Common myeloid progenitor, CD34-positive (primary cell): ENCODE results near the gene SPATS2L.

Experiments
- CTCF ChIA-PET: fragments of 350-600 bp; sonication (Branson Sonifier 250); formaldehyde crosslinking; loops from one replicate; lab custom pipeline; 2021; ENCODE audit warnings: antibody characterized with exemption; lab: Charles Lee
- POLR2A ChIA-PET: fragments of 350-600 bp; sonication (Branson Sonifier 250); formaldehyde crosslinking; loops from one replicate; lab custom pipeline; 2021; ENCODE audit warnings: antibody characterized with exemption; lab: Charles Lee
- DNase-seq, 3 donors: peaks; one replicate each; pipeline versions ENCODE4 v3.0.0 to v3.0.0-alpha.2; 2013
- H3K27ac ChIP-seq, 2 experiments: 1 replicate in 1 of 2; 2 replicates in 1 of 2; pipeline ENCODE4 v1.7.0; 2013; ENCODE audit warnings: inconsistent platforms in 2 of 2, low read length in 2 of 2, mild to moderate bottlenecking in 2 of 2, low read depth in 1 of 2, moderate library complexity in 1 of 2; ENCODE audit not compliant: severe bottlenecking in 2 of 2, insufficient read depth in 1 of 2, poor library complexity in 1 of 2
- H3K27me3 ChIP-seq, 5 experiments: replicated peaks in 2 of 5; 1 replicate in 3 of 5; 2 replicates in 2 of 5; pipeline versions ENCODE4 v1.6.1 to v1.7.0; 2013; ENCODE audit warnings: low read length in 4 of 5, mild to moderate bottlenecking in 2 of 5, moderate library complexity in 2 of 5, inconsistent platforms in 1 of 5; ENCODE audit not compliant: insufficient read depth in 5 of 5, control insufficient read depth in 4 of 5
- H3K36me3 ChIP-seq, 4 experiments: 1 replicate in 2 of 4; 2 replicates in 2 of 4; pipeline versions ENCODE4 v1.6.1 to v1.7.0; 2013; ENCODE audit warnings: low read length in 3 of 4, control low read depth in 1 of 4, mild to moderate bottlenecking in 1 of 4; ENCODE audit not compliant: control insufficient read depth in 4 of 4, insufficient read depth in 4 of 4
- H3K4me1 ChIP-seq, 4 experiments: 1 replicate in 3 of 4; 2 replicates in 1 of 4; pipeline versions ENCODE4 v1.6.1 to v1.7.1; 2013; ENCODE audit warnings: low read length in 3 of 4, mild to moderate bottlenecking in 3 of 4, control low read depth in 1 of 4, inconsistent platforms in 1 of 4, moderate library complexity in 1 of 4; ENCODE audit not compliant: control insufficient read depth in 4 of 4, insufficient read depth in 4 of 4; ENCODE audit errors: control extremely low read depth in 1 of 4
- H3K4me3 ChIP-seq, 7 experiments: 1 replicate in 4 of 7; 2 replicates in 3 of 7; pipeline versions ENCODE4 v1.5.1 to v1.7.0; 2013; ENCODE audit warnings: mild to moderate bottlenecking in 7 of 7, low read length in 6 of 7, moderate library complexity in 6 of 7, inconsistent platforms in 2 of 7, low read depth in 2 of 7, control low read depth in 1 of 7; ENCODE audit not compliant: insufficient read depth in 4 of 7, control insufficient read depth in 1 of 7; ENCODE audit errors: extremely low read depth in 1 of 7
- H3K9me3 ChIP-seq, 5 experiments: 1 replicate in 4 of 5; 2 replicates in 1 of 5; pipeline versions ENCODE4 v1.6.1 to v1.7.1; 2013; ENCODE audit warnings: low read length in 4 of 5, mild to moderate bottlenecking in 2 of 5, inconsistent platforms in 1 of 5, low read depth in 1 of 5, moderate library complexity in 1 of 5; ENCODE audit not compliant: control insufficient read depth in 4 of 5, insufficient read depth in 2 of 5; ENCODE audit errors: control extremely low read depth in 1 of 5
- WGBS: methylation state at CpG from one replicate; pipeline ENCODE4 v1.1.5; 2013; ENCODE audit not compliant: insufficient coverage; 5-methylcytosine and 5-hydroxymethylcytosine counted together

Gene SPATS2L

GRCh38 chr2:200362202-200362917, 55.9 kb downstream of the SPATS2L start:
- POLR2A ChIA-PET: no interaction called here
- 100% methylated on average over 2 of the region's 4 CpGs for WGBS

GRCh38 chr2:200363279-200363678, 56.8 kb downstream of the SPATS2L start:
- no peak overlapping the region for H3K4me3 ChIP-seq
- no peaks in the 10 kb centered on the region for H3K36me3 ChIP-seq
- DNase-seq: no peak
- CTCF ChIA-PET: interaction anchor here (0.8 to 2.3 kb wide), 7 partner anchors 8 to 383 kb away, joined by 3 to 9 read pairs (median 3); partner anchors contain the start of gene SPATS2L
- POLR2A ChIA-PET: no interaction called here
- H3K9me3 ChIP-seq: no peaks in the 10 kb centered on the region
- WGBS: 100% methylated on average over 2 of the region's 2 CpGs
- H3K27ac ChIP-seq: no peak overlapping the region
- peaks cover 0 to 4% (median 0%) of the 10 kb centered on the region in 4 experiments for H3K4me1 ChIP-seq
- H3K27me3 ChIP-seq: no peaks in the 10 kb centered on the region

More at GRCh38 chr2:200362202-200362917, 55.9 kb downstream of the SPATS2L start:
- H3K4me1 ChIP-seq: peaks cover 0 to 4% (median 0%) of the 10 kb centered on the region in 4 experiments
- no peak overlapping the region for H3K27ac ChIP-seq
- H3K36me3 ChIP-seq: no peaks in the 10 kb centered on the region
- DNase-seq: no peak
- H3K9me3 ChIP-seq: no peaks in the 10 kb centered on the region
- no peaks in the 10 kb centered on the region for H3K27me3 ChIP-seq
- CTCF ChIA-PET: interaction anchor here (1.3 to 2.3 kb wide), 3 partner anchors 9 to 15 kb away, joined by 4 to 9 read pairs (median 5); no protein-coding TSS in a partner anchor
- no peak overlapping the region for H3K4me3 ChIP-seq

GRCh38 chr2:200364142-200364541, 57.6 kb downstream of the SPATS2L start:
- Histone ChIP-seq H3K4me1 (peaks cover 0 to 4% (median 0%) of the 10 kb centered on the region in 4 experiments), H3K27ac (no peak overlapping the region), H3K27me3 (no peaks in the 10 kb centered on the region), H3K36me3 (no peaks in the 10 kb centered on the region), H3K4me3 (no peak overlapping the region), H3K9me3 (no peaks in the 10 kb centered on the region)
- CTCF ChIA-PET: interaction anchor here (0.8 to 1.7 kb wide), 6 partner anchors 10 to 384 kb away, joined by 3 to 4 read pairs (median 3); partner anchors contain the start of gene SPATS2L
- WGBS: 48% methylated on average over 7 of the region's 7 CpGs
- DNase-seq: no peak
- POLR2A ChIA-PET: no interaction called here

- ChIA-PET POLR2A (no interaction called here), CTCF (interaction anchor here (1.7 kb wide), 1 partner anchor 59 kb away, joined by 4 read pairs; the partner anchor contains the start of gene SPATS2L)
- WGBS: 100% methylated on average over 3 of the region's 3 CpGs
- H3K4me3 ChIP-seq: no peak overlapping the region
- DNase-seq: no peak
- peaks cover 0 to 4% (median 0%) of the 10 kb centered on the region in 4 experiments for H3K4me1 ChIP-seq
- H3K9me3 ChIP-seq: no peaks in the 10 kb centered on the region
- no peaks in the 10 kb centered on the region for H3K36me3 ChIP-seq
- no peaks in the 10 kb centered on the region for H3K27me3 ChIP-seq
- H3K27ac ChIP-seq: no peak overlapping the region
Observed at GRCh38 chr2:200364620-200365019, 58.1 kb downstream of the SPATS2L start.

- Histone ChIP-seq H3K27ac (no peak overlapping the region), H3K4me3 (no peak overlapping the region), H3K27me3 (no peaks in the 10 kb centered on the region), H3K4me1 (peaks cover 0 to 4% (median 0%) of the 10 kb centered on the region in 4 experiments), H3K36me3 (no peaks in the 10 kb centered on the region), H3K9me3 (no peaks in the 10 kb centered on the region)
- ChIA-PET CTCF (no interaction called here), POLR2A (no interaction called here)
- DNase-seq: no peak
- 50% methylated on average over 2 of the region's 3 CpGs for WGBS
Observed at GRCh38 chr2:200365209-200365608, 58.7 kb downstream of the SPATS2L start.

- H3K36me3 ChIP-seq: no peaks in the 10 kb centered on the region
- H3K4me1 ChIP-seq: peaks cover 0 to 4% (median 0%) of the 10 kb centered on the region in 4 experiments
- H3K27ac ChIP-seq: no peak overlapping the region
- H3K27me3 ChIP-seq: no peaks in the 10 kb centered on the region
- POLR2A ChIA-PET: no interaction called here
- CTCF ChIA-PET: interaction anchor here (1.3 kb wide), 1 partner anchor 16 kb away, joined by 4 read pairs; no protein-coding TSS in a partner anchor
- WGBS: 71% methylated on average over 1 of the region's 2 CpGs
- no peaks in the 10 kb centered on the region for H3K9me3 ChIP-seq
- no peak overlapping the region for H3K4me3 ChIP-seq
- DNase-seq: no peak
Observed at GRCh38 chr2:200367155-200367554, 60.7 kb downstream of the SPATS2L start.

- H3K9me3 ChIP-seq: no peaks in the 10 kb centered on the region
- POLR2A ChIA-PET: no interaction called here
- no peak for DNase-seq
- no peaks in the 10 kb centered on the region for H3K36me3 ChIP-seq
- no peak overlapping the region for H3K27ac ChIP-seq
- no peaks in the 10 kb centered on the region for H3K27me3 ChIP-seq
- 50% methylated on average over 2 of the region's 2 CpGs for WGBS
- peaks cover 9 to 22% (median 14%) of the 10 kb centered on the region in 4 experiments for H3K4me1 ChIP-seq
- CTCF ChIA-PET: no interaction called here
- no peak overlapping the region for H3K4me3 ChIP-seq
Observed at GRCh38 chr2:200369886-200370285, 63.4 kb downstream of the SPATS2L start.
